GM21619 (cell line): ENCODE data around the gene CACNA1C.

ENCODE experiments used
- ATAC-seq: cut with Tn5 transposase; IDR thresholded peaks from one replicate; pipeline ENCODE4 v1.9.1; 2021; ENCODE audit not compliant: unreplicated experiment

CACNA1C gene

GRCh38 chr12:2291182-2291832 lies 238.5 kb downstream of the CACNA1C start:
- no peak for ATAC-seq

GRCh38 chr12:2291947-2292346 lies 239.2 kb downstream of the CACNA1C start:
- no peak for ATAC-seq

GRCh38 chr12:2292560-2292959 lies 239.8 kb downstream of the CACNA1C start:
- no peak for ATAC-seq

GRCh38 chr12:2294651-2295475 lies 242.1 kb downstream of the CACNA1C start:
- no peak for ATAC-seq

- ATAC-seq = no peak
These were observed 243.2 kb downstream of the CACNA1C start for GRCh38 chr12:2295941-2296461.

- no peak for ATAC-seq
These were observed 244.2 kb downstream of the CACNA1C start for GRCh38 chr12:2297004-2297403.

GRCh38 chr12:2297658-2298057 lies 244.9 kb downstream of the CACNA1C start:
- no peak for ATAC-seq

- ATAC-seq = no peak
These were observed 245.9 kb downstream of the CACNA1C start for GRCh38 chr12:2298556-2299200.

- no peak for ATAC-seq
These were observed 246.4 kb downstream of the CACNA1C start for GRCh38 chr12:2299206-2299605.

GRCh38 chr12:2300168-2300567 lies 247.4 kb downstream of the CACNA1C start:
- ATAC-seq = no peak

- no peak for ATAC-seq
These were observed 248.1 kb downstream of the CACNA1C start for GRCh38 chr12:2300886-2301285.

GRCh38 chr12:2301531-2302461 lies 249.0 kb downstream of the CACNA1C start:
- ATAC-seq = no peak

- ATAC-seq = no peak
These were observed 250.2 kb downstream of the CACNA1C start for GRCh38 chr12:2302711-2303580.

- ATAC-seq = no peak
These were observed 251.4 kb downstream of the CACNA1C start for GRCh38 chr12:2304223-2304622.

- ATAC-seq = no peak
These were observed 253.2 kb downstream of the CACNA1C start for GRCh38 chr12:2306012-2306411.

GRCh38 chr12:2306735-2307134 lies 253.9 kb downstream of the CACNA1C start:
- no peak for ATAC-seq

GRCh38 chr12:2307550-2307949 lies 254.8 kb downstream of the CACNA1C start:
- no peak for ATAC-seq

GRCh38 chr12:2309647-2310046 lies 256.9 kb downstream of the CACNA1C start:
- ATAC-seq = no peak

GRCh38 chr12:2311020-2311778 lies 258.4 kb downstream of the CACNA1C start:
- no peak for ATAC-seq
